Gastroesophageal sphincter (tissue), 3 donors: ENCODE measurements around the gene NANOG.

Experiments
- EP300 ChIP-seq: sonication (generic); formaldehyde crosslinking; IDR thresholded peaks from one replicate; pipeline ENCODE4 v1.6.1; 2017; ENCODE audit warnings: antibody characterized with exemption, mild to moderate bottlenecking
- POLR2A ChIP-seq, 2 donors: fragments of 450-650 bp; IDR thresholded peaks; one replicate each; pipeline ENCODE4 v1.6.1; 2017; ENCODE audit warnings: antibody characterized with exemption in 2 of 2, mild to moderate bottlenecking in 2 of 2, moderate library complexity in 1 of 2
- POLR2AphosphoS5 ChIP-seq: sonication (generic); formaldehyde crosslinking; IDR thresholded peaks from one replicate; pipeline ENCODE4 v1.6.1; 2017; ENCODE audit warnings: antibody characterized with exemption
- TF ChIP-seq, protein P1 (sequence below), 4 experiments: fragments of 200-600 bp in 2 of 4; fragments of 450-650 bp in 2 of 4; sonication (generic) in 1 of 4; IDR thresholded peaks; one replicate each; pipeline ENCODE4 v1.5.1; 2017 to 2019; ENCODE audit warnings: antibody characterized with exemption in 4 of 4, mild to moderate bottlenecking in 2 of 4, moderate library complexity in 2 of 4

DNA sequence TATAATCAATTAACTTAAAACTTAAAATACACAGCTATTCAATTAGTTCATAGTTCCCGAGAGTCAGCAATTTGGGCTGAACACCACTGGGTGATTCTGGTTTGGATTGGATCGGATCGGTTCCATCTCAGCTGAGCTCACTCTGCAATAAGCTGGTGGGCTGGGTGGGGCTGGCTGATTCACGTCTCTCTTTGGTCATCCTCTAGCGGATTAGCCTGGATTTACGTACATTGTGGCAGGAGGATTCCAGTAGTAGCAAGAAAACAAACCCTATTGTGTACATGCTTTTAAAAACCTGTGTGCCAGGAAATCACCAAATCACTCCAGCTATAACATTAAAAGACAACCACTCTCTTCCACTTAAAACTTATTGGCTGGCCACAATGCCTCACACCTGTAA, 38.9 kb upstream of the NANOG start:
- TF ChIP-seq, protein P1, sequence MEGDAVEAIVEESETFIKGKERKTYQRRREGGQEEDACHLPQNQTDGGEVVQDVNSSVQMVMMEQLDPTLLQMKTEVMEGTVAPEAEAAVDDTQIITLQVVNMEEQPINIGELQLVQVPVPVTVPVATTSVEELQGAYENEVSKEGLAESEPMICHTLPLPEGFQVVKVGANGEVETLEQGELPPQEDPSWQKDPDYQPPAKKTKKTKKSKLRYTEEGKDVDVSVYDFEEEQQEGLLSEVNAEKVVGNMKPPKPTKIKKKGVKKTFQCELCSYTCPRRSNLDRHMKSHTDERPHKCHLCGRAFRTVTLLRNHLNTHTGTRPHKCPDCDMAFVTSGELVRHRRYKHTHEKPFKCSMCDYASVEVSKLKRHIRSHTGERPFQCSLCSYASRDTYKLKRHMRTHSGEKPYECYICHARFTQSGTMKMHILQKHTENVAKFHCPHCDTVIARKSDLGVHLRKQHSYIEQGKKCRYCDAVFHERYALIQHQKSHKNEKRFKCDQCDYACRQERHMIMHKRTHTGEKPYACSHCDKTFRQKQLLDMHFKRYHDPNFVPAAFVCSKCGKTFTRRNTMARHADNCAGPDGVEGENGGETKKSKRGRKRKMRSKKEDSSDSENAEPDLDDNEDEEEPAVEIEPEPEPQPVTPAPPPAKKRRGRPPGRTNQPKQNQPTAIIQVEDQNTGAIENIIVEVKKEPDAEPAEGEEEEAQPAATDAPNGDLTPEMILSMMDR (IDR thresholded peaks at IDR 0.05), result no peak
- TF ChIP-seq POLR2A (IDR thresholded peaks at IDR 0.05) (no peak), POLR2AphosphoS5 (no peak), EP300 (no peak)
